HEK293 (cell line): ENCODE data around the gene CYP24A1.
A peak's percentile ranks its signal among the peaks of the same experiment; 100 is the strongest.

Source experiments
- CTCF ChIP-seq: fragments of 450-650 bp; formaldehyde crosslinking; IDR thresholded peaks from 2 replicates; pipeline ENCODE4 v1.5.1; 2016; ENCODE audit warnings: missing biosample characterization, missing genetic modification characterization
- HOXA7 ChIP-seq: sonication (generic); formaldehyde crosslinking; IDR thresholded peaks from 2 replicates; pipeline ENCODE4 v1.8.1; 2022; ENCODE audit warnings: missing genetic modification reagents, borderline replicate concordance
- KLF16 ChIP-seq: fragments of 450-650 bp; formaldehyde crosslinking; IDR thresholded peaks from 2 replicates; pipeline ENCODE4 v1.5.1; 2017; ENCODE audit warnings: missing biosample characterization, missing genetic modification characterization
- KLF8 ChIP-seq: fragments of 450-650 bp; formaldehyde crosslinking; IDR thresholded peaks from 2 replicates; pipeline ENCODE4 v1.5.1; 2016; ENCODE audit warnings: missing biosample characterization, missing genetic modification characterization
- KLF9 ChIP-seq: fragments of 450-650 bp; formaldehyde crosslinking; IDR thresholded peaks from 2 replicates; pipeline ENCODE4 v1.5.1; 2016; ENCODE audit warnings: missing biosample characterization, missing genetic modification characterization, low read depth
- SP3 ChIP-seq: fragments of 450-650 bp; formaldehyde crosslinking; IDR thresholded peaks from 2 replicates; pipeline ENCODE4 v1.5.1; 2016; ENCODE audit warnings: missing biosample characterization, missing genetic modification characterization
- TSHZ1 ChIP-seq: fragments of 450-650 bp; formaldehyde crosslinking; IDR thresholded peaks from 2 replicates; pipeline ENCODE4 v1.5.1; 2016; ENCODE audit warnings: missing biosample characterization, missing genetic modification characterization, borderline replicate concordance
- WT1 ChIP-seq: fragments of 450-650 bp; formaldehyde crosslinking; IDR thresholded peaks from 2 replicates; pipeline ENCODE4 v1.5.1; 2016; ENCODE audit warnings: missing biosample characterization, missing genetic modification characterization
- ZBTB10 ChIP-seq: fragments of 450-650 bp; formaldehyde crosslinking; IDR thresholded peaks from 2 replicates; pipeline ENCODE4 v1.5.1; 2016; ENCODE audit warnings: missing biosample characterization, missing genetic modification characterization
- ZBTB49 ChIP-seq: fragments of 450-650 bp; formaldehyde crosslinking; IDR thresholded peaks from 2 replicates; pipeline ENCODE4 v1.5.1; 2016; ENCODE audit warnings: missing biosample characterization, missing genetic modification characterization, low read depth
- ZNF223 ChIP-seq: fragments of 450-650 bp; formaldehyde crosslinking; IDR thresholded peaks from 2 replicates; pipeline ENCODE4 v1.5.1; 2016; ENCODE audit warnings: missing biosample characterization, missing genetic modification characterization
- ZNF23 ChIP-seq: fragments of 450-650 bp; formaldehyde crosslinking; IDR thresholded peaks from 2 replicates; pipeline ENCODE4 v1.5.1; 2016; ENCODE audit warnings: missing biosample characterization, missing genetic modification characterization, borderline replicate concordance
- ZNF274 ChIP-seq, 2 experiments: fragments of 200-500 bp in 1 of 2; fragments of 450-650 bp in 1 of 2; sonication (Bioruptor generic) in 1 of 2; formaldehyde crosslinking in 1 of 2; IDR thresholded peaks; 2 replicates each; pipeline versions ENCODE4 v1.5.1 to v1.6.1; 2014 to 2016; ENCODE audit warnings: borderline replicate concordance in 1 of 2, inconsistent platforms in 1 of 2, low read length in 1 of 2, missing biosample characterization in 1 of 2, missing genetic modification characterization in 1 of 2
- ZNF37A ChIP-seq: fragments of 450-650 bp; IDR thresholded peaks from 2 replicates; pipeline ENCODE4 v1.5.1; 2018; ENCODE audit warnings: missing biosample characterization, missing genetic modification characterization
- ZNF449 ChIP-seq: fragments of 450-650 bp; formaldehyde crosslinking; IDR thresholded peaks from 2 replicates; pipeline ENCODE4 v1.5.1; 2017; ENCODE audit warnings: missing biosample characterization, mild to moderate bottlenecking, missing genetic modification characterization, moderate library complexity
- ZNF473 ChIP-seq: fragments of 450-650 bp; formaldehyde crosslinking; IDR thresholded peaks from 2 replicates; pipeline ENCODE4 v1.5.1; 2017; ENCODE audit warnings: missing biosample characterization, missing genetic modification characterization
- ZNF48 ChIP-seq: fragments of 450-650 bp; formaldehyde crosslinking; IDR thresholded peaks from 2 replicates; pipeline ENCODE4 v1.5.1; 2016; ENCODE audit warnings: missing biosample characterization, missing genetic modification characterization
- ZNF529 ChIP-seq: fragments of 450-650 bp; formaldehyde crosslinking; IDR thresholded peaks from 2 replicates; pipeline ENCODE4 v1.5.1; 2017; ENCODE audit warnings: missing genetic modification characterization, missing biosample characterization; ENCODE audit not compliant: insufficient replicate concordance
- ZNF610 ChIP-seq: fragments of 450-650 bp; formaldehyde crosslinking; IDR thresholded peaks from 2 replicates; pipeline ENCODE4 v1.5.1; 2016; ENCODE audit warnings: missing biosample characterization, missing genetic modification characterization, borderline replicate concordance
- ZNF624 ChIP-seq: fragments of 450-650 bp; formaldehyde crosslinking; IDR thresholded peaks from 2 replicates; pipeline ENCODE4 v1.5.1; 2017; ENCODE audit warnings: missing biosample characterization, missing genetic modification characterization
- ZNF692 ChIP-seq: fragments of 450-650 bp; formaldehyde crosslinking; IDR thresholded peaks from 2 replicates; pipeline ENCODE4 v1.5.1; 2016; ENCODE audit warnings: missing biosample characterization, missing genetic modification characterization

CYP24A1 gene

GRCh38 chr20:54207743-54208547 lies 34.2 kb upstream of the CYP24A1 start, which contains the start of gene PFDN4 (continued):
- TF ChIP-seq KLF8 (tag by site-specific recombination) = peak; percentile 88
- TF ChIP-seq ZNF610 (tag by site-specific recombination) = peak; percentile 77; the same call in 1 of the 2 replicates
- TF ChIP-seq ZNF37A (tag by site-specific recombination) = no peak
- peak; percentile 96 for TF ChIP-seq KLF9 (tag by site-specific recombination)
- no peak for TF ChIP-seq ZNF473 (tag by site-specific recombination)
- no peak for TF ChIP-seq ZNF48
- no peak for TF ChIP-seq ZNF23
- no peak for TF ChIP-seq ZNF223 (tag by site-specific recombination)
- TF ChIP-seq WT1 (tag by site-specific recombination) = no peak
- TF ChIP-seq ZBTB10 (tag by site-specific recombination) = peak; percentile 71
- no peak for TF ChIP-seq ZNF529
- TF ChIP-seq ZNF624 (tag by site-specific recombination) = no peak
- TF ChIP-seq TSHZ1 (tag by site-specific recombination) = no peak
- no peak for TF ChIP-seq ZBTB49 (tag by site-specific recombination)
- TF ChIP-seq ZNF274 (IDR thresholded peaks at IDR 0.05; ENCODE audit: low read length) = no peak
- no peak for TF ChIP-seq ZNF274 (tag by site-specific recombination; IDR thresholded peaks at IDR 0.05; ENCODE audit: borderline replicate concordance)
- TF ChIP-seq SP3 (tag by site-specific recombination) = peak; percentile 66
- peak; percentile 93 for TF ChIP-seq ZNF692 (tag by site-specific recombination)
- TF ChIP-seq ZNF449 (tag by site-specific recombination) = no peak; the same call in 1 of the 2 replicates
- peak; percentile 96 for TF ChIP-seq CTCF (tag by site-specific recombination)
- no peak for TF ChIP-seq HOXA7 (CRISPR knock-in tag)
- TF ChIP-seq KLF16 (tag by site-specific recombination) = peak; percentile 79
